Thyroid gland (tissue), 4 donors: ENCODE measurements around the gene FAM13C.

Source experiments
- POLR2A ChIP-seq, 2 donors: fragments of 450-650 bp; IDR thresholded peaks; one replicate each; pipeline ENCODE4 v1.6.1; 2017; ENCODE audit warnings: antibody characterized with exemption in 2 of 2, mild to moderate bottlenecking in 2 of 2, moderate library complexity in 1 of 2
- TF ChIP-seq, protein P1 (sequence below), 6 experiments: fragments of 200-600 bp in 3 of 6; fragments of 450-650 bp in 3 of 6; sonication (generic) in 3 of 6; IDR thresholded peaks; one replicate each; pipeline ENCODE4 v1.5.1; 2016 to 2019; ENCODE audit warnings: antibody characterized with exemption in 6 of 6, mild to moderate bottlenecking in 2 of 6, inconsistent platforms in 1 of 6, moderate library complexity in 1 of 6

DNA sequence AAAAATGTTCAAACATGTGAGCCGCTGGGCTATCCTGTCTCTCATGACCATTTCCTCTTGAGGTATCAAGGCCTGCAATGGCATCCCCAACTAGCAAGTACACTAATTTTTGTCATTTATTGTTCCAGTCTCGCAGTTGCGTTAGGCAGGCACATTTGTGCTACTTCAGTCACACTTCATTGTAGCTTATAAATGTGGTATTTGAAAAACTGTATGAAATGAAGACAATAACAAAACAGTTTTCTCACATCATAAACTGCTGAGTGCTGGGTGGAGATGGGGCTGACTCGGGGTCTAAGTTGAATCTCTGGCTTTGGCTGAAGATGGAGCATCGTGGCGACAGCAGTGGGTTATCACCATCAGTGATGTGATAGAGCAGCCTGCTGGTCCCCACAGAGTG is 92.7 kb downstream of the FAM13C start:
- no peak for TF ChIP-seq POLR2A (IDR thresholded peaks at IDR 0.05)
- TF ChIP-seq, protein P1, sequence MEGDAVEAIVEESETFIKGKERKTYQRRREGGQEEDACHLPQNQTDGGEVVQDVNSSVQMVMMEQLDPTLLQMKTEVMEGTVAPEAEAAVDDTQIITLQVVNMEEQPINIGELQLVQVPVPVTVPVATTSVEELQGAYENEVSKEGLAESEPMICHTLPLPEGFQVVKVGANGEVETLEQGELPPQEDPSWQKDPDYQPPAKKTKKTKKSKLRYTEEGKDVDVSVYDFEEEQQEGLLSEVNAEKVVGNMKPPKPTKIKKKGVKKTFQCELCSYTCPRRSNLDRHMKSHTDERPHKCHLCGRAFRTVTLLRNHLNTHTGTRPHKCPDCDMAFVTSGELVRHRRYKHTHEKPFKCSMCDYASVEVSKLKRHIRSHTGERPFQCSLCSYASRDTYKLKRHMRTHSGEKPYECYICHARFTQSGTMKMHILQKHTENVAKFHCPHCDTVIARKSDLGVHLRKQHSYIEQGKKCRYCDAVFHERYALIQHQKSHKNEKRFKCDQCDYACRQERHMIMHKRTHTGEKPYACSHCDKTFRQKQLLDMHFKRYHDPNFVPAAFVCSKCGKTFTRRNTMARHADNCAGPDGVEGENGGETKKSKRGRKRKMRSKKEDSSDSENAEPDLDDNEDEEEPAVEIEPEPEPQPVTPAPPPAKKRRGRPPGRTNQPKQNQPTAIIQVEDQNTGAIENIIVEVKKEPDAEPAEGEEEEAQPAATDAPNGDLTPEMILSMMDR (IDR thresholded peaks at IDR 0.05) = no peak
